OCI-LY3 (cell line): ENCODE measurements around the gene SETBP1.

Experiments
- H2AFZ ChIP-seq: fragments of 200-600, 300-600 bp; shearing (Covaris generic); 2 replicates; pipeline ENCODE4 v1.6.0; 2014; ENCODE audit warnings: antibody characterized with exemption, low read depth, low read length
- H3K27ac ChIP-seq: fragments of 200-600, 300-600 bp; sonication (generic); 2 replicates; pipeline ENCODE4 v1.5.1; 2014; ENCODE audit warnings: mild to moderate bottlenecking, low read length, moderate library complexity, mixed read lengths
- H3K27me3 ChIP-seq: fragments of 200-600, 300-600 bp; sonication (generic); 2 replicates; pipeline ENCODE4 v1.6.1; 2014; ENCODE audit warnings: low read depth, low read length, mixed read lengths
- H3K36me3 ChIP-seq: fragments of 200-600, 300-600 bp; sonication (generic); replicated peaks from 2 replicates; pipeline ENCODE3; 2014; ENCODE audit warnings: low read depth, low read length, mixed read lengths
- H3K4me1 ChIP-seq: fragments of 300-600, 200-600 bp; sonication (generic); 2 replicates; pipeline ENCODE4 v1.6.1; 2014; ENCODE audit warnings: low read length, mixed read lengths
- H3K4me2 ChIP-seq: fragments of 200-600, 300-600 bp; sonication (generic); 2 replicates; pipeline ENCODE4 v1.6.1; 2014; ENCODE audit warnings: low read length, mixed read lengths
- H3K4me3 ChIP-seq: fragments of 300-600, 200-600 bp; sonication (generic); 2 replicates; pipeline ENCODE4 v1.5.1; 2014; ENCODE audit warnings: antibody characterized with exemption, mild to moderate bottlenecking, low read length, moderate library complexity
- H3K79me2 ChIP-seq: fragments of 300-600, 200-600 bp; shearing (Covaris generic); 2 replicates; pipeline ENCODE4 v1.6.1; 2014; ENCODE audit warnings: mild to moderate bottlenecking, low read length, mixed read lengths
- H3K9ac ChIP-seq: fragments of 300-600, 200-600 bp; shearing (Covaris generic); 2 replicates; pipeline ENCODE4 v1.6.0; 2014; ENCODE audit warnings: mild to moderate bottlenecking, low read length, moderate library complexity
- H3K9me3 ChIP-seq: fragments of 200-600, 300-600 bp; shearing (Covaris generic); 2 replicates; pipeline ENCODE4 v1.6.1; 2014; ENCODE audit warnings: low read length, mixed read lengths; ENCODE audit not compliant: insufficient read depth
- H4K20me1 ChIP-seq: fragments of 200-600, 300-600 bp; sonication (generic); 2 replicates; pipeline ENCODE4 v1.6.1; 2016; ENCODE audit warnings: low read length, mixed read lengths; ENCODE audit not compliant: insufficient read depth
- CTCF ChIP-seq: fragments of 200-600, 300-600 bp; sonication (generic); IDR thresholded peaks from 2 replicates; pipeline ENCODE4 v1.5.1; 2014; ENCODE audit warnings: antibody characterized with exemption, low read length, low read depth
- EZH2phosphoT487 ChIP-seq: fragments of 200-600 bp; shearing (Covaris generic); IDR thresholded peaks from 2 replicates; pipeline ENCODE4 v1.6.1; 2018; ENCODE audit warnings: antibody characterized with exemption, mixed run types, low read depth

Gene SETBP1

GRCh38 chr18:44655435-44655834, 25.3 kb upstream of the SETBP1 start:
- Histone ChIP-seq H2AFZ (0 out of 2 replicates have a peak overlapping the region, but pooled peaks have one; percentile 0), H4K20me1 (no peaks in the 10 kb centered on the region), H3K79me2 (no peaks in the 10 kb centered on the region), H3K9me3 (no peaks in the 10 kb centered on the region), H3K4me3 (no peak overlapping the region), H3K4me2 (no peak overlapping the region), H3K27ac (no peak overlapping the region), H3K9ac (no peak overlapping the region), H3K27me3 (no peaks in the 10 kb centered on the region), H3K4me1 (no peaks in the 10 kb centered on the region), H3K36me3 (no peaks in the 10 kb centered on the region)
- TF ChIP-seq EZH2phosphoT487 (no peak), CTCF (no peak)

DNA sequence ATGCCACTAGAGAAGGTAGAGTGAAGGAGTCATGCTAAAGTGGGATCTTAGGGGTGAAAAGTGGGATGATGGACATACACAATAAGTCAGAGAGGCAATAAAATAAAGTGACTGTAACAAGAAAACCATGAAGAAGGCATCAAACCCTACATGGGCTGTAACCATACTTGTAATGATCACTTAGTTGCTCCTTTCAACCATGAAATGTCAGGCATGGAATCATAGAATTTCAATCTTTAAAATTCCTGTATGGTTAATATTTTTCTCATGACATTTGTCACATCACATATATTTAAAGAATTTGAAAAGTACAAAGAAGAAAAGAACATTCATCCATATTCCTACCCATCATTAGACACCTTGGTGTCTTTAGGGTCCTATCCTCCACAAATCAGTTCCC, 20.9 kb upstream of the SETBP1 start:
- Histone ChIP-seq H3K9ac (no peak overlapping the region), H3K36me3 (no peaks in the 10 kb centered on the region), H4K20me1 (no peaks in the 10 kb centered on the region), H3K4me2 (no peak overlapping the region), H3K4me3 (no peak overlapping the region), H3K27ac (no peak overlapping the region), H3K4me1 (no peaks in the 10 kb centered on the region), H2AFZ (no peak overlapping the region), H3K9me3 (no peaks in the 10 kb centered on the region), H3K79me2 (no peaks in the 10 kb centered on the region), H3K27me3 (no peaks in the 10 kb centered on the region)
- TF ChIP-seq EZH2phosphoT487 (no peak), CTCF (no peak)

- H3K27ac ChIP-seq = no peak overlapping the region
- no peaks in the 10 kb centered on the region for H3K9me3 ChIP-seq
- no peaks in the 10 kb centered on the region for H3K36me3 ChIP-seq
- no peaks in the 10 kb centered on the region for H3K79me2 ChIP-seq
- H3K4me1 ChIP-seq = no peaks in the 10 kb centered on the region
- no peak overlapping the region for H3K4me3 ChIP-seq
- H3K9ac ChIP-seq = no peak overlapping the region
- H3K27me3 ChIP-seq = no peaks in the 10 kb centered on the region
- H3K4me2 ChIP-seq = no peak overlapping the region
- no peaks in the 10 kb centered on the region for H4K20me1 ChIP-seq
- TF ChIP-seq EZH2phosphoT487 (no peak), CTCF (no peak)
- no peak overlapping the region for H2AFZ ChIP-seq
Measured at GRCh38 chr18:44668270-44668975, 12.3 kb upstream of the SETBP1 start.

- Histone ChIP-seq H4K20me1 (no peaks in the 10 kb centered on the region), H3K4me2 (no peak overlapping the region), H3K4me3 (no peak overlapping the region), H3K27ac (no peak overlapping the region), H3K4me1 (no peaks in the 10 kb centered on the region), H3K36me3 (no peaks in the 10 kb centered on the region), H3K9ac (no peak overlapping the region), H3K27me3 (no peaks in the 10 kb centered on the region), H2AFZ (no peak overlapping the region), H3K79me2 (no peaks in the 10 kb centered on the region), H3K9me3 (no peaks in the 10 kb centered on the region)
- no peak for TF ChIP-seq CTCF
- TF ChIP-seq EZH2phosphoT487 = no peak
Measured at GRCh38 chr18:44671914-44672313, 8.8 kb upstream of the SETBP1 start.
